ENCODE measurements around the gene ADAM8.

GRCh38 chr10:133264461-133264860 lies 12.2 kb downstream of the ADAM8 start:
- no peak for TF ChIP-seq GATA2 (IDR thresholded peaks at IDR 0.05; ENCODE audit: low read depth, low read length)
- no peak for TF ChIP-seq GATA3 (IDR thresholded peaks at IDR 0.05; ENCODE audit: low read depth, low read length)
